Kidney epithelial cell (primary cell): ENCODE data around the gene ANKRD55. TPM values are rescaled to one million over a fixed set of nuclear protein-coding genes. Genes with fewer than 3 reads are reported as not detected.
"Not testable (repeated sequence)": the region's sequence is repeated elsewhere in the genome, so short reads cannot be mapped to it uniquely, and the experiment has no call there.

ENCODE experiments used
- DNase-seq: peaks from one replicate; pipeline ENCODE4 v3.0.0-alpha.2; 2010; ENCODE audit warnings: low read depth
- H3K27me3 ChIP-seq: 2 replicates; pipeline ENCODE4 v1.6.0; 2011; ENCODE audit warnings: low read length; ENCODE audit not compliant: control insufficient read depth, insufficient read depth
- H3K36me3 ChIP-seq: 2 replicates; pipeline ENCODE4 v1.5.1; 2011; ENCODE audit warnings: low read length; ENCODE audit not compliant: control insufficient read depth, insufficient read depth
- H3K4me3 ChIP-seq: 2 replicates; pipeline ENCODE4 v1.5.1; 2011; ENCODE audit warnings: low read depth, mild to moderate bottlenecking, control low read depth, low read length
- total RNA-seq: library from RNA; depleted of rRNA; stranded (reverse); fragments of >200 nt; gene quantifications from 2 replicates; pipeline ENCODE4 v1.2.3, GENCODE V29; 2015
- TF ChIP-seq, protein P1 (sequence below): IDR thresholded peaks from 2 replicates; pipeline ENCODE4 v1.5.1; 2011; ENCODE audit warnings: mild to moderate bottlenecking, moderate library complexity, low read length, control low read depth, inconsistent platforms; ENCODE audit not compliant: insufficient read depth, poor library complexity, severe bottlenecking

ANKRD55 gene
- total RNA-seq, 1 donor from 2014 or later, result not detected

GRCh38 chr5:56206126-56206910 is 26.8 kb downstream of the ANKRD55 start:
- TF ChIP-seq, protein P1, sequence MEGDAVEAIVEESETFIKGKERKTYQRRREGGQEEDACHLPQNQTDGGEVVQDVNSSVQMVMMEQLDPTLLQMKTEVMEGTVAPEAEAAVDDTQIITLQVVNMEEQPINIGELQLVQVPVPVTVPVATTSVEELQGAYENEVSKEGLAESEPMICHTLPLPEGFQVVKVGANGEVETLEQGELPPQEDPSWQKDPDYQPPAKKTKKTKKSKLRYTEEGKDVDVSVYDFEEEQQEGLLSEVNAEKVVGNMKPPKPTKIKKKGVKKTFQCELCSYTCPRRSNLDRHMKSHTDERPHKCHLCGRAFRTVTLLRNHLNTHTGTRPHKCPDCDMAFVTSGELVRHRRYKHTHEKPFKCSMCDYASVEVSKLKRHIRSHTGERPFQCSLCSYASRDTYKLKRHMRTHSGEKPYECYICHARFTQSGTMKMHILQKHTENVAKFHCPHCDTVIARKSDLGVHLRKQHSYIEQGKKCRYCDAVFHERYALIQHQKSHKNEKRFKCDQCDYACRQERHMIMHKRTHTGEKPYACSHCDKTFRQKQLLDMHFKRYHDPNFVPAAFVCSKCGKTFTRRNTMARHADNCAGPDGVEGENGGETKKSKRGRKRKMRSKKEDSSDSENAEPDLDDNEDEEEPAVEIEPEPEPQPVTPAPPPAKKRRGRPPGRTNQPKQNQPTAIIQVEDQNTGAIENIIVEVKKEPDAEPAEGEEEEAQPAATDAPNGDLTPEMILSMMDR, result no peak
- Histone ChIP-seq H3K36me3 (no peaks in the 10 kb centered on the region), H3K4me3 (no peak overlapping the region), H3K27me3 (no peaks in the 10 kb centered on the region)
- DNase-seq, result no peak

- DNase-seq, H3K4me3 ChIP-seq, H3K36me3 ChIP-seq, H3K27me3 ChIP-seq: not testable (repeated sequence)
Measured at GRCh38 chr5:56203936-56204335, 29.2 kb downstream of the ANKRD55 start.

DNA sequence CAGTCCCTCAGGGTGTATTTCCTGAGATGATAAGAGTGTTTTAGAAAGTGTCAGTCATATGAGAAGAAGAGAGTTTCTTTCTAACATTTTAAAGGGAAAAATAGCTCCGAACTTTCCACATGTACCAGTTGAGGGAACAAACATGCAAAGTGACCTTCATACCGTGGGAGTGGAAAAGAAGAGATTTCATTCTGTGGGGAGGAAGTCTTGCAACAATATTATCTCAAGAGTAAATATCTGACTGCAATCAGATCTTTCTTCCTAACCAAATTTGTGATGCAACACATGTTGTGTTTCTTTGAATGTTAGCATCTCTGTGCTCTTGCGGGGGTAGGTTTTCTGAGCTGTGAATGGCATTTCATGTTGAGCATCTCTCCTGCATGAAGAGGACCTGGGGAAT is 30.6 kb downstream of the ANKRD55 start:
- no peaks in the 10 kb centered on the region for H3K27me3 ChIP-seq
- no peak for DNase-seq
- TF ChIP-seq, protein P1, result no peak
- no peaks in the 10 kb centered on the region for H3K36me3 ChIP-seq
- H3K4me3 ChIP-seq, result no peak overlapping the region

DNA sequence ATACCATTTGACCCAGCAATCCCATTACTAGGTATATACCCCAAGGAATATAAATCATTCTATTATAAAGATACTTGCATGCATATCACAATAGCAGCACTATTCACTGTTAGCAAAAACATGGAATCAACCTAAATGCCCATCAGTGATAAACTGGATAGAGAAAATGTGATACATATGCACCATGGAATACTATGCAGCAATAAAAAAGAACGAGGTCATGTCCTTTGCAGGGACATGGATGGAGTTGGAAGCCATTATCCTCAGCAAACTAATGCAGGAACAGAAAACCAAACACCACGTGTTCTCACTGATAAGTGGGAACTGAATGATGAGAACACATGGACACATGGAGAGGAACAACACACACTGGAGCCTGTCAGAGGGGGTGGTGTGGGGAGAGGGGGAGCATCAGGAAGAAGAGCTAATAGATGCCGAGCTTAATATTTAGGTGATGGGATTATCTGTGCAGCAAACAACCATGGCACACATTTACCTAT is 31.3 kb downstream of the ANKRD55 start:
- DNase-seq, H3K4me3 ChIP-seq, H3K36me3 ChIP-seq, H3K27me3 ChIP-seq: not testable (repeated sequence)

DNA sequence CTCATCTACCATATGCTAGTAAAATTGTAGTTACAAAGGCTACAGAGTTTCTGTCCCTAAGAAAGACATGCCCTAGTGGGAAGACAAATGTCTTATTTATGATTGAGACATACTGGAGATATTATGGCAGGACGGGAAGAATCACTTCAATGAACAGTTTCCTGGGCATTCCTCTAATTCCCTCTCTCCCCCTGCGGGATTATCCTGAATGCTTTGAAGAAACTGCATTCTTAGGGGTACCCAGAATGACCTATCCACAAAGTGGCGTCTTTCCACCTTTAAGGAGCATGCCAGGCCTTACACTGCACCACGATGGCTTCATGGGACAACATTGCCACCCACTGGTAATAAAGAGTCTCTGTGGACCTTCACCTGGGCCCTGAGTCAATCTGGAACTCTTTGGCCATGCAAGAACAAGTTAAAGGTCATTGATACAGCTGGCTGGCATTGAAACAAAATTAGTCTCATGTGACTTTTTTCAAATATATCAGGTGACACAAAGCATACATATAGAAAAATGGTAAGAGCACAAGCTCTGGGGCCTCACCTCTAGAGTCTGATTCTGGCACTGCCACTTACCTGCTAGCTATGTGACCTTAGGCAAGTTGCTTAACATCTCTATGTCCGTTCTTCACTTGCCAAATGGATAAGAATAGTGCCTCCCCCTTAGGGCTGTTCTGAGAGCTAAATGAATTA is 32.0 kb downstream of the ANKRD55 start:
- TF ChIP-seq, protein P1, result peak; percentile 72
- no peak overlapping the region for H3K4me3 ChIP-seq
- no peaks in the 10 kb centered on the region for H3K27me3 ChIP-seq
- peak; percentile 39 for DNase-seq
- H3K36me3 ChIP-seq, result no peaks in the 10 kb centered on the region

- DNase-seq, result no peak
- no peaks in the 10 kb centered on the region for H3K27me3 ChIP-seq
- H3K4me3 ChIP-seq, result no peak overlapping the region
- TF ChIP-seq, protein P1, result no peak
- no peaks in the 10 kb centered on the region for H3K36me3 ChIP-seq
Measured at GRCh38 chr5:56195016-56195415, 38.1 kb downstream of the ANKRD55 start.
